DND-41 (cell line): ENCODE results near the gene GIN1.

Experiments
- EZH2 ChIP-seq: IDR thresholded peaks from 3 replicates; pipeline ENCODE4 v1.6.1; 2012; ENCODE audit warnings: borderline replicate concordance, low read depth, mild to moderate bottlenecking, moderate library complexity, low read length, inconsistent platforms; ENCODE audit not compliant: severe bottlenecking
- TF ChIP-seq, protein P1 (sequence below): IDR thresholded peaks from 2 replicates; pipeline ENCODE4 v1.5.1; 2012; ENCODE audit warnings: borderline replicate concordance, low read length, moderate library complexity, mild to moderate bottlenecking; ENCODE audit not compliant: poor library complexity, severe bottlenecking; ENCODE audit errors: extremely low read depth

DNA sequence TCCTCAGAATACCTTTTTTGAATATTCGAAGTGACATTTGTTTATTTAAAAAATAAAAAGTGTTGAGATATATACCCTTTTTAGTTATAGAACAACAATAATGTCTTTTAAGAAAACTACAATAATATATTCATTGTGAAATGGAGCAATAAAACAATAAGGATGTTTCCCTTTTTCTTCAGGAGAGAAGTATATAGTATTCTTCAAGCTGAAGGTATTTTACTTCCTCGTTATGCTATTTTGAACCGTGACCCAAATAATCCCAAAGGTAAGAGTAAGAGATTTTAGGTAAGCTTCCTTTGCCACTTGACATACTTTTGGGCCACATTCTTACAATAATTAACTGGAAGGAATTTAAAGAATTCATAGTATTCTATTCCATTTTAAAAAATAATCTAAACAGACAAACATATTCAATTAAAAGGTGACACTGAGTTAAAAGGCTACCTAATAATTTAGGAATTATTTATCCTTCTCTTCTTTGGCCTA is 18.3 kb upstream of the GIN1 start:
- TF ChIP-seq, protein P1, sequence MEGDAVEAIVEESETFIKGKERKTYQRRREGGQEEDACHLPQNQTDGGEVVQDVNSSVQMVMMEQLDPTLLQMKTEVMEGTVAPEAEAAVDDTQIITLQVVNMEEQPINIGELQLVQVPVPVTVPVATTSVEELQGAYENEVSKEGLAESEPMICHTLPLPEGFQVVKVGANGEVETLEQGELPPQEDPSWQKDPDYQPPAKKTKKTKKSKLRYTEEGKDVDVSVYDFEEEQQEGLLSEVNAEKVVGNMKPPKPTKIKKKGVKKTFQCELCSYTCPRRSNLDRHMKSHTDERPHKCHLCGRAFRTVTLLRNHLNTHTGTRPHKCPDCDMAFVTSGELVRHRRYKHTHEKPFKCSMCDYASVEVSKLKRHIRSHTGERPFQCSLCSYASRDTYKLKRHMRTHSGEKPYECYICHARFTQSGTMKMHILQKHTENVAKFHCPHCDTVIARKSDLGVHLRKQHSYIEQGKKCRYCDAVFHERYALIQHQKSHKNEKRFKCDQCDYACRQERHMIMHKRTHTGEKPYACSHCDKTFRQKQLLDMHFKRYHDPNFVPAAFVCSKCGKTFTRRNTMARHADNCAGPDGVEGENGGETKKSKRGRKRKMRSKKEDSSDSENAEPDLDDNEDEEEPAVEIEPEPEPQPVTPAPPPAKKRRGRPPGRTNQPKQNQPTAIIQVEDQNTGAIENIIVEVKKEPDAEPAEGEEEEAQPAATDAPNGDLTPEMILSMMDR, result no peak
- TF ChIP-seq EZH2, result no peak
